ENCODE results near the gene PIK3R1.
"Not testable (repeated sequence)": the region's sequence is repeated elsewhere in the genome, so short reads cannot be mapped to it uniquely, and the experiment has no call there.

PIK3R1 gene

DNA sequence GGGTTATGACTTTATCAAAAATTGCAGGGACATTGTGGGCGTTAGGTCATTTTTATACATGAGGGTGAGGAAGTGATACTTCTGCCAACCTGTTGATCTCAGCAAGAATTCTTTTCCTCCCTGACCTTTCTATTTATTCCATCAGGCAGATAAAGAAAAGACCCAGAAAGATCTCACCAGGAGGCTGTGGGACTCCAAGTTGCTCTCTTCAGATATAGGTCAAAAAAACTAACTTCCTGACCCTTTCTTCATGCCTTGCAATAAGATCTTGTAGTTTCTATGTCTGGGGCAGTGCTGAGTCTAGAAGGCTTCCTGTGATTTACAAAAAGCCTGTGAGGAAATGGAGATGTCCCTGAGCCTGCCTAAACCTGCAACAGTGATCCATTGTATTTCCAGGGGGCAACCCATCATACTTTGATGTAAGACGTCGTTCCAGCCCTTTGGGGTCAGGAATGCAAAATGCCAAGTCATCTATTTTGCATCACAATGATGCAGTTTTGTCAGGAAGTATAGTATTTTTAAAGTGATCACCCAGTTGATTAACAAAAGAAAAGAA lies 22.0 kb upstream of the PIK3R1 start:
- no peak for DNase-seq

DNA sequence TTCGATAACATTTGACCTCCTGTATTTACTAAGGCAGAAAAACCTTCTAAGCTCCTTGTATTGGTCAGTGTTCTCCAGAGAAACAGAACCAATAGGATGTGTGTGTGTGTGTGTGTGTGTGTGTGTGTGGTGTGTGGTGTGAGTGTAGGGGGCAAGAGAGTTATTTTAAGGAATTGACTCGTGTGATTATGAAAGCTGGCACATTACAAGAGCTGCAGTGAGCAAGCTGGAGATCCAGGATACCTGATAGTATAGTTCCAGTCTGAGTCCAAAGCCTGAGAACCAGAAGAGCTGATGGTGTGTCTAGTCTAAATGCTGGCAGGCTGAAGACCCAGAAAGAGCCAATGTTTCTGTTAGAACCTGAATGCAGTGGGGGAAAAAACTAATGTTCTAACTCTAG lies 21.2 kb upstream of the PIK3R1 start:
- no peak for DNase-seq

- DNase-seq: no peak
These were observed 20.4 kb upstream of the PIK3R1 start for GRCh38 chr5:68195137-68195536.

GRCh38 chr5:68196876-68197275 lies 18.7 kb upstream of the PIK3R1 start:
- peak in 1 of 2 donors; percentile 75 for DNase-seq

- DNase-seq: no peak
These were observed 15.3 kb upstream of the PIK3R1 start for GRCh38 chr5:68200288-68200687.

- DNase-seq: not testable (repeated sequence)
These were observed 4.9 kb upstream of the PIK3R1 start for GRCh38 chr5:68210654-68211053.

GRCh38 chr5:68214482-68215207 lies 911 bp upstream of the PIK3R1 start:
- DNase-seq: no peak

- DNase-seq: no peak
These were observed 315 bp downstream of the PIK3R1 start for GRCh38 chr5:68215898-68216244.

- DNase-seq: peak; percentile 55 to 57
These were observed 890 bp downstream of the PIK3R1 start for GRCh38 chr5:68216245-68217046.

DNA sequence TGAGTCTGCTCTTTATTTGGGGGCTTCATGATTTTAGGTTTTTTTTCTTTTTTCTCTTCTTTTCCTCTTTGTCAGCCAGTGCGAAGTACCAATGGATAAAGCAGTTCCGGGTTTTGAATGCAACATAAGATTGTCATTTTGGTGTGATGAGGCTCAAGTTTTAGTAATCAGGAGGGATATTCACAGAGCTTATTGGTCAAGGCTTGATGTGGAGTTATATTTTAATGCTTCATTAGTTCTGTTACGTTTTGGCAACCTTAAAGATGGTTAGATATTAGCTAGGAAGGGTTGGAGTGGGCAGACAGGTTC lies 1.4 kb downstream of the PIK3R1 start:
- no peak for DNase-seq

GRCh38 chr5:68217528-68217927 lies 2.0 kb downstream of the PIK3R1 start:
- no peak for DNase-seq

- DNase-seq: no peak
These were observed 3.7 kb downstream of the PIK3R1 start for GRCh38 chr5:68219161-68219816.

DNA sequence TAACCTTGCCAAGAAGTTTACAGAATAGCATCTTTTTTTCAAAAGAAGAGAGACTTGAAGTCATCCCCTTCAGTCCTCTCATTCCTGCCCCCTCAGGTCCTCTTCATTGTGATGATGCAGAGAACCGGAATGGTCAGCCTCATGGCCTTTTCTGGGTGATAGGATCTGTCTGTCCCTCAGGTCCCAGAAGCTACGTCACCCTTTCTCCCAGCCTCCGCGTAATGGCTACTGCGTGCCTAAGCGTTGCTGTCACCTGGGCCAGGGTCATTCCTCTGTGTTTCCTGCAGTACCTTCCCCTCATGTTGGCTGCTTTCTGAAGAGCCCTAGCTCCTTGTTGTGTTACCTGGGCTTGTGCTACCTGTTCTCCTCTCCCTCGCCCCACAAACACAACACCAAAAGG lies 4.7 kb downstream of the PIK3R1 start:
- DNase-seq: no peak

GRCh38 chr5:68220914-68221313 lies 5.4 kb downstream of the PIK3R1 start:
- DNase-seq: no peak

DNA sequence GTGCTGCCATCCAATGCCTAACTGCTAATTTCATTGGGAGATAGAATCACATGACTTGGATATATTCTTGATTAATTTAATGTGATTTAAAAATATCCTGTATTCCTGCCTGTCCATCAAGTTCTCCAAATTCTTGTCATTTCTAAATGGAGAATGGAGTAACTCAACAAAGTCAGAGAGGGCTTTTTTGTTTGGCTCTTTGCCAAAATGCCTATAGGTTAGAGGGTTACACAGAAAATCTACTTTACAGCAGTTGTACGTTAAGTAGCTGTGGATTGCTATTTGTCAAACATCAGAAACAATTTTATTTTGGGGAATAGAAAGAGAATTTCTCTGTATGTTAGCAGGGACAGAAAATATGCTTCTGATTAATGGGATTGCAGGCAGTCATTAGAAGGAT lies 5.9 kb downstream of the PIK3R1 start:
- DNase-seq: no peak

GRCh38 chr5:68222310-68222709 lies 6.8 kb downstream of the PIK3R1 start:
- DNase-seq: no peak

- no peak for DNase-seq
These were observed 7.3 kb downstream of the PIK3R1 start for GRCh38 chr5:68222824-68223354.

GRCh38 chr5:68223904-68224303 lies 8.3 kb downstream of the PIK3R1 start:
- no peak for DNase-seq

GRCh38 chr5:68224509-68225187 lies 9.1 kb downstream of the PIK3R1 start:
- no peak for DNase-seq

GRCh38 chr5:68225188-68225910 lies 9.8 kb downstream of the PIK3R1 start:
- peak in 1 of 2 donors; percentile 58 for DNase-seq

GRCh38 chr5:68225911-68226545 lies 10.5 kb downstream of the PIK3R1 start:
- no peak for DNase-seq

All from CD4-positive, alpha-beta T cell treated with Interleukin-4 for 1 hour (primary cell).